Neural progenitor cell (in vitro differentiated cells): ENCODE data around the gene RPS19.

Experiments
- EZH2 ChIP-seq: fragments of 200-600 bp; sonication (generic); IDR thresholded peaks from 2 replicates; pipeline ENCODE4 v1.6.1; 2017; ENCODE audit warnings: antibody characterized with exemption, mild to moderate bottlenecking, moderate library complexity
- TF ChIP-seq, protein P1 (sequence below): fragments of 200-600 bp; sonication (generic); IDR thresholded peaks from 2 replicates; pipeline ENCODE4 v1.5.1; 2017; ENCODE audit warnings: antibody characterized with exemption, mild to moderate bottlenecking

DNA sequence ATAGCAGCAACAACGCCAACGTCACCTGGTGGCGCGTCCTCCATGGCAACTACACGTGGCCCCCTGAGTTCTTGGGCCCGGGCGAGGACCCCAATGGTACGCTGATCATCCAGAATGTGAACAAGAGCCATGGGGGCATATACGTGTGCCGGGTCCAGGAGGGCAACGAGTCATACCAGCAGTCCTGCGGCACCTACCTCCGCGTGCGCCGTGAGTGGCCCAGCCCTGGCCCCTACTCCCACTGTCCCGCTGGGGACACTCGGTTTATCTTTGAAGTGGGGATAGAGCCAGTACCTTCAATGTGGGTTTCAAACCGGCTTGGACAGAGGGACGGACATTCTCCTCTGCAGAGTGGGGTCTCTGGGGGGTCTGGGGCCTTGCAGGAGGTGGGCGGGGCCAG lies 19.0 kb downstream of the RPS19 start:
- no peak for TF ChIP-seq EZH2
- TF ChIP-seq, protein P1, sequence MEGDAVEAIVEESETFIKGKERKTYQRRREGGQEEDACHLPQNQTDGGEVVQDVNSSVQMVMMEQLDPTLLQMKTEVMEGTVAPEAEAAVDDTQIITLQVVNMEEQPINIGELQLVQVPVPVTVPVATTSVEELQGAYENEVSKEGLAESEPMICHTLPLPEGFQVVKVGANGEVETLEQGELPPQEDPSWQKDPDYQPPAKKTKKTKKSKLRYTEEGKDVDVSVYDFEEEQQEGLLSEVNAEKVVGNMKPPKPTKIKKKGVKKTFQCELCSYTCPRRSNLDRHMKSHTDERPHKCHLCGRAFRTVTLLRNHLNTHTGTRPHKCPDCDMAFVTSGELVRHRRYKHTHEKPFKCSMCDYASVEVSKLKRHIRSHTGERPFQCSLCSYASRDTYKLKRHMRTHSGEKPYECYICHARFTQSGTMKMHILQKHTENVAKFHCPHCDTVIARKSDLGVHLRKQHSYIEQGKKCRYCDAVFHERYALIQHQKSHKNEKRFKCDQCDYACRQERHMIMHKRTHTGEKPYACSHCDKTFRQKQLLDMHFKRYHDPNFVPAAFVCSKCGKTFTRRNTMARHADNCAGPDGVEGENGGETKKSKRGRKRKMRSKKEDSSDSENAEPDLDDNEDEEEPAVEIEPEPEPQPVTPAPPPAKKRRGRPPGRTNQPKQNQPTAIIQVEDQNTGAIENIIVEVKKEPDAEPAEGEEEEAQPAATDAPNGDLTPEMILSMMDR, result no peak
